ENCODE results near the gene RERE. TPM values are rescaled to one million over a fixed set of nuclear protein-coding genes. Genes with fewer than 3 reads are reported as not detected.

Gene RERE
- total RNA-seq, 1 donor, result 27.0 TPM

- DNase-seq (ENCODE audit: low read depth), result peak; percentile 87
- TF ChIP-seq CTCF (IDR thresholded peaks at IDR 0.05; ENCODE audit: insufficient read depth, low read length), result no peak
- peak overlapping the region; percentile 14 for H3K4me3 ChIP-seq (ENCODE audit: low read depth, low read length)
Measured at GRCh38 chr1:8463144-8463927, 354.1 kb downstream of the RERE start.

- no peak for TF ChIP-seq CTCF (IDR thresholded peaks at IDR 0.05; ENCODE audit: insufficient read depth, low read length)
Measured at GRCh38 chr1:8462371-8462892, 355.0 kb downstream of the RERE start.

GRCh38 chr1:8461351-8462110 lies 355.9 kb downstream of the RERE start:
- H3K4me3 ChIP-seq (ENCODE audit: low read depth, low read length), result no peak overlapping the region
- DNase-seq (ENCODE audit: low read depth), result no peak
- no peak for TF ChIP-seq CTCF (IDR thresholded peaks at IDR 0.05; ENCODE audit: insufficient read depth, low read length)

More at GRCh38 chr1:8462371-8462892, 355.0 kb downstream of the RERE start:
- no peak overlapping the region for H3K4me3 ChIP-seq (ENCODE audit: low read depth, low read length)
- no peak for DNase-seq (ENCODE audit: low read depth)

GRCh38 chr1:8460784-8461183 lies 356.7 kb downstream of the RERE start:
- no peak for TF ChIP-seq CTCF (IDR thresholded peaks at IDR 0.05; ENCODE audit: insufficient read depth, low read length)
- no peak overlapping the region for H3K4me3 ChIP-seq (ENCODE audit: low read depth, low read length)
- DNase-seq (ENCODE audit: low read depth), result no peak

GRCh38 chr1:8460132-8460544 lies 357.3 kb downstream of the RERE start:
- TF ChIP-seq CTCF (IDR thresholded peaks at IDR 0.05; ENCODE audit: insufficient read depth, low read length), result no peak
- no peak for DNase-seq (ENCODE audit: low read depth)
- H3K4me3 ChIP-seq (ENCODE audit: low read depth, low read length), result no peak overlapping the region

- no peak for DNase-seq (ENCODE audit: low read depth)
- no peak for TF ChIP-seq CTCF (IDR thresholded peaks at IDR 0.05; ENCODE audit: insufficient read depth, low read length)
- no peak overlapping the region for H3K4me3 ChIP-seq (ENCODE audit: low read depth, low read length)
Measured at GRCh38 chr1:8458607-8459006, 358.8 kb downstream of the RERE start.

All from fibroblast of the aortic adventitia (primary cell).